DMS79 treated with DMSO at 0.1 percent for 48 hours (cell line): ENCODE data around the gene SEC14L5.
"Not testable (repeated sequence)": the region's sequence is repeated elsewhere in the genome, so short reads cannot be mapped to it uniquely, and the experiment has no call there.

Experiments
- DNase-seq: peaks from one replicate; lab custom pipeline; 2025; lab: John Stamatoyannopoulos, UW

Gene SEC14L5

DNA sequence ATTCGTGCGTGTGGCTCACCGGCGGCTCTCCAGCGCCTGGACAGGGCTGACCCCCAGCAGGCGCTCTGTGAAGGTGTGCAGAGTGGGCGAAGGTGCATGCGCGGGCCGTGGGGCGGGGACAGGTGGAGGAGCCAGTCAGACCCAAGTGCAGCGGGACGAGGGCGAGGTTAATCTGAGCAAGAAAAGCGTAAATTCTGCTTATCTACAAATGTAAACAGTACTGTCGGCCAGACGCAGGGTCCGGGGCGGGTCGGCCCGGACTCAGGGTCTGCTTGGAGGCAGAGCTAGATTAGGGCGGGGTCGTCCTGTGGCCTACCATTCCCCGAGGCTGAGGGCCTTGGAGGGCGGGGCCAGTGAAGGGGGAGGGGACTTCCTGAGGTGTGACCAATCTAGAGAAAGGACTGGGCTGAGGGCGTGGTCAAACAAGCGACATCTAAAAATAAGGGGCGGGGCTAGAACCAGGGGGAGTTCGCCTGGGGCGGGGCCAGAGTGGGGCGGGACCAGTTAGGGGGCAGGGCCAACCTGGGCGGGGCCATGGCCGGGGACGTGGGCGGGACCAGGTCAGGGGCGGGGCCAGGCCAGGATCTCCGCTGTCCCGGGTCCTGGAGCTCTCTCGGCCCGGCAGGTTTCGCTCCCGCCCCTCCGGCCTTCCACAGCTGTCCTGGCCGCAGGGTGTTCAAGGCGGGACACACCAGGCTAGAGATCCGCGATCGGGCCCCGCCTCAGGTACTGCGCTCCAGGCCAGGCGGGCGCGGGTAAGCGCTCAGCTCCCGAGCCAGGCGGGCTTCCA, at the start of gene SEC14L5:
SEC14L5 (plus strand) TSS at position 611 of the 790 bp plus-strand sequence. CDS start 994 bp downstream, outside the sequence.
- peak; percentile 96 for DNase-seq

DNA sequence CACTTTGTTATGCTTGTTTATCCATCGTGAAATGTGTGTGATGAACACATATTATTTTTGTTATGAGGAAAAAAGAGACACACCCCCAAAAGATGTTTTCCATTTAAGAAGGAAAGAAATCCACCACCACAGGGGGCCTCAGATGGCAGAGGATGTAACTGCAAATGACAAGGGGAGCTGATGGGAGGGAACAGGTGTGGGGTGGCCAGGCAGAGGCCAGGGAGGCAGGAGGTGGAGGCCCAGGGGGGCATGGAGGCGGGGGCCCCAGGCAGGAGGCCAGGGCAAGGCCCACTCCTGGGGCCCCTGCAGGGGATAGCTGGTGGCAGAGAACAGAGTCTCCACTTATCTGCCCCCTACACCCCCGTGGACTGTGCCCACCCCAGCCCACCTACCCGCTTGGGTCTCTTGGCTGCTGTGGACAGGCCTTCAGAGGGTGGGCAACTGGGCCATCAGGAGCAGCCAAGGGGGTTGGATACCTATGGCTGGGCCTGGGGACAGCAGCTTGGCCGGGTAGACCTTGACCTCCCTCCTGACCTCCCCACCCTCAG, 49.2 kb upstream of the SEC14L5 start:
- DNase-seq: no peak

DNA sequence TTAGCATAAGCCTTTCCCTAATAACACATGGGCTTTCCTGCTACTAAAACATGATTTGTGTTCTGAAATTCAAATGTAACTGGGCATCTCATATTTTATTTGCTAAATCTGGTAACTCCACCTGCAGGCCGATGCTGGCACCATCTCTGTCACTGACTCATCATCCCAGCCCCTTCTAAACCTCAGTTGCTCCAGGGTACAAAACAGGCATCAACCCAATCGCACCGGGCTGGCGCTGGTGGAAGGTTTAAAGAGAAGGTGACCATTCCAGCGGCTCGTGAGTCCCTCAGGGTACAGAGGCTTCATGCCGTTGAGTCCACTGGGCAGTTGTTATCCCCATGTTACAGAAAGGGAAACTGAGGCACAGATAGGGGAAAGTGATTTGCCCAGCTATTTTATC, 48.3 kb upstream of the SEC14L5 start:
- no peak for DNase-seq

DNA sequence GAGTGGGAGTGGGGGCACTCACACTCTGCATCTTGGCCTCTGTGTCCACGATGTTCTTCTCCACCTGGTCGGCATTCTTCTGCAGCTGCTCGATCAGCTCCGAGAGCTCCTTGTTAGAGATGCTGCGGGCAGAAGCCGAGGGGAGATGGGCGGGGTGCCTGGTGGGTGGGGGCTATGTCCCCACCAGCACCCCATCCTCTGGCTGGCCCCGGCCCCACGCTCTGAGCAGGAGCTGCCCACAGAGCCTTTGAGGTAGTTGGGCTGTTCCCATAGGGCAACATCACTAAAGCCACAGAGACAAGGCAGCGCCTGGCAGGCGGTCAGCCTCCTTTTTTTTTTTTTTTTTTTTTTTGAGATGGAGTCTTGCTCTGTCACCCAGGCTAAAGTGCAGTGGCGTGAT, 47.3 kb upstream of the SEC14L5 start:
- DNase-seq: no peak

DNA sequence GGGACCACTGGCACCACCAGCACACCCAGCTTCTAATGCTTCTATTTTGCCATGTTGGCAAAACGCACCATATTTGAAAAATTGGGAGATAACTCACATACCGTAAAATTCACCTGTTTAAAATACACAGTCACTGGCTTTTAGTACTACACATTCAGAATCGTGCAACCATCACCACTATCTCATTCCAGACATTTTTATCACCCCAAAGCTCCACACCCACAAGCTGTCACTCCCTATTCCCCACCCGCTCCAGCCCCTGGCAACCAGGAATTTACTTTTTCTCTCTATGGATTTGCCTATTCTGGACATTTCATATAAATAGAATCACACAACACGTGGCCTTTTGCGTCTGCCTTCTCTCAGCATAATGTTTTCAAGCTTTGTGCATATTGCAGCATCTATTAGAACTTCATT, 46.2 kb upstream of the SEC14L5 start:
- no peak for DNase-seq

DNA sequence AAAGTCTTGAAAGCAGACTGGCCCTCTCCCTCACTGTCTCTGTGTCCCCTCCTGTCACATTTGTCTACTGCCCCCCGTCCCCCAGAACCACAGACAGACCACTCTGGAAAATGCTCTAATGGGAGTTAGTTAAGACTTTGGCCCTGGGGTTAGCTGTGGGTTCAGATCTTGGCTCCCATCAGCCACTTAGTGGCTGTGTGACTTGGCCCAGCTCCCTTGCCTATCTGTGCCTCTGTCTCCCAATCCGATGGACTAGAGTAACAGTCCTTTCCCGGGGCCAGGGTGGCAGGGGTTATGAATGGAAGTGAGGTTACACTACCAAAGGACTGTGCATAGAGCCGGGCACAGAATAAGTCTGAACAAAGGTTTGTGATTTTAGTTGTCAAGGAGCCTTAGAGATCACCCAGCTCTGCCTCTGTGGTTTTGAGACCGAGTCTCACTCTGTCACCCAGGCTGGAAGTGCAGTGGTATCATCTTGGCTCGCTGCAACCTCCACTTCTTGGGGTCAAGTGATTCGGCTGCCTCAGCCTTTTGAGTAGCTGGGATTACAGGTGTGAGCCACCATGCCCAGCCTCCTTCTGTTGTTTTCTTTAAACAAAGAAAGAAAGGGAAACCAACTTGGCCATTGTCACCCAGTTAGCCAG, 44.9 kb upstream of the SEC14L5 start:
- DNase-seq: no peak

DNA sequence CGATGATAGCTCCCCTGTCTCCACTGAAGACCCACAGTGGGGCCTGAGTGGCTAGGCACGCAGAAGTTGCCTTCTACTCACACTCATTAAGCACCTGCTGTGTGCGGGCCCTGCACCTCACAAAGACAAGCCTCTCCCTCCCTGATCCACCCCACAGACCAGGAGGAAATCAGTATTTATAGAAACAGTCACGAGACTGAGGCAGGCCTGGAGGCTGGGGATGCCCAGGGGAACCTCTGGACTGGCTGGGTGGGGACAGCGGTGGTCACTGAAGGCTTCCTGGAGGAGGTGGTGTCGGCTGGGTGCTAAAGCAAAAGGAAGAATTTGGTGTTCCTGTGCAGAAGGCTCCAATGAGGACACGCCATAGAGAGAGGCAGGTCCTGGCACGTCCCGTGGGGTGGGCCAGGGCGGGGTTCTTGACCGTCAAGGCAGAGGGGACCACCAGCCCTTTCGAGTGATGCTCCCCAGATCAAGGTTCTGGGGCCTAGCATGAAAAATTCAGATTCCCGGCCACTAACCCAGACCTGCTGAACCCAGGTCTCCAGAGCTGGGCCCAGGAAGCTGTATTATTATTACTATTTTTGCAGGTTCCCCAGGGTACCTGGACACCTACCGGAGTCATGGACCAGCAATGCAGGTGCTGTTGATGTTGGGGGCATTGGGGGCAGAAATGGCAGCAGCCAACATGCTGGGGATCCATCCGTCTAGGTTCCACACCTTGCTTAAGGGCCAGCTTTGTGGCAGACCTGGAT, 44.2 kb upstream of the SEC14L5 start:
- no peak for DNase-seq

DNA sequence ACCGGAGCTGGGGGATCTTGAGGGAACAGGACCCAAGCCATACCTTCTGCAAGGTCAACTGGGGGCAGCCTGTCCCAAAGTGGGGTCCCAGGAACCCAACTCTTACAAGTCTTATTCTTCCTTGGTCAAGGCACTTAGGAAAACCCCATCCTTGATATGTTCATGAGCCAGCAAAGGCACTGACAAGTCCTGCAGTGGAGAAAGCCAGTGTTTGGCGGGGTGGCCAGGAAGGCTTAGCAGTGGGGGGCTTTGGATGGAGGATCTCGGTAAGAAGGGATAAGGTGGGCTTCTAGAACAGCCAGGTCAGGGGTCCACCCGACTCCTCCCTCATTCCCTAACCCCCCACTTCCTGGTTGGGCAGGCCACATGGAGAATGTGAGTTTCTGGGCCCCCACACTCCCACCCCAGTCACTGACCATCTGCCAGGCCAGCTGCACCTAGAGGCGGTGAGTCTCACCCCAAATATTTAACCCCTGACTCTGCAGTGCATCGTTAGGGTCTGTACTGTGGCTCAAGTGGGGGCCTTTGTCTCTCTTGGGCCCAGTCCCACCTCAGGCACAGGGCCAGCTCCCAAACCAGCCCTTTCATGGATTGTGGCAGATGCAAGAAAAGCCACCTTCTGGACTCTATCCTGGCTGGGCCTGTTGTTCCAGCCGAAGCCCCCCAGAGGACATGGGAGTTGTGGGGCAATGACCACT, 43.5 kb upstream of the SEC14L5 start:
- DNase-seq: no peak

DNA sequence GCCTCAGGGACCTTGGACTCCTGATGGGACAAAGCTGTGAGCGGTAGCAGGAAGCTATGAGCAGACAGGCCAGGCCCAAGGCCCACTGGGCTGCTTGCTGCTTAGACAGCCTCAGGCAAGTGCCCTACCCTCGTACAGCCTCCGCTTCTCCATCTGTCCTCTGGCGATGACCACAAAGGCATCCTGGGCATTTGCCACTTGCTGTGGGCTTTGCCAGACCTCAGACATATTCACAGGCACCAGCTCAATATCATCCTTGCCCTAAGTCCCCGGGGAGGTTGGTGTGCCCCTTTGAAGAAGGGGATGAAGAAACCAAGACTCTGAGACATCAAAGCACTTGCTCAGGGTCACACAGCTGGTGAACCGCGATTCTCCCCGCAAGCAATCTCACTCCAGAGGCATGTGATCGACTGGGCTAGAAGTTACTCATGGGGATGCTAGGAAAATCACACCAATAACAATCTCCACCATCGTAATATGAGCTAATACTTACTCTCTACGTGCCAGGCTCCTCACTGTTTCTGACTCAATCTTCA, 42.8 kb upstream of the SEC14L5 start:
- DNase-seq: no peak

DNA sequence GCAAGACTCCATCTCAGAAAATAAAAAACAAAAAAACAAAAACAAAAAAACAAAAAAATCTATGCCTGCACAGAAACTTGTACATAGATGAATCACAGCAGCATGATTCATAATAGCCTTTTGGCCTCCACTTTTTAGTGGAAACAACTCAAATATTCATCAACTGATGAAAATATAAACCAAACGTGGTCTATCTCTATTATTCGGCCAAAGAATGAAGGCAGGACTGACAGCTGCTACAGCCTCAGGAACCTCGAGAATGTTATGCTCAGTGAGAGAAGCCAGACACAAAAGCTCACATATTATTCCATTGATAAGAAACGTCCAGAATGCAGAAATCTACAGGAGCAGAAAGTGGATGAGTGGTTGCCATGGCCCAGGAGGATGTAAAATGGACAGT, 41.0 kb upstream of the SEC14L5 start:
- no peak for DNase-seq

DNA sequence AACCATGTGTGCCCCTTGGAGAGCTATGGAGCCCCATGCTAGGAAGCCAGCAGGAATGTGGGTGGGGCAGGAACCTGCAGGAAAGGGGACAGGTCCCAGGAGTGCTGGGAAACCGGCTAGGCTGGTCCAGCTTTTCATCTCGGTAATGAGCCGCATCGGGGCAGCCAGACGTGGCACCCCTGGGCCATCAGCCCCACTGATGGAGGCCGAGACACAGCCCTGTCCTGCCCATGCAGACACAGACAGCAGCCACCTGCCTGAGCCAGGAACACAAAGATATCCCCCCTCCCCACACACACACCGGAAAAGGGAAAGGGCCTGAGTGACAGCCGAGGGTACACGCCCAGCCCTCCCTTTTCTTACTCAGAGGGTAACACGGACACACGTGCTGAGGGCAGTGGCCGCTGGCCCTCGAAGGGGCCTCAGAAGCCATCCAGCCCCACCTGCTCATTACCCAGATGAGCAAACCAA, 39.3 kb upstream of the SEC14L5 start:
- DNase-seq: peak; percentile 81

DNA sequence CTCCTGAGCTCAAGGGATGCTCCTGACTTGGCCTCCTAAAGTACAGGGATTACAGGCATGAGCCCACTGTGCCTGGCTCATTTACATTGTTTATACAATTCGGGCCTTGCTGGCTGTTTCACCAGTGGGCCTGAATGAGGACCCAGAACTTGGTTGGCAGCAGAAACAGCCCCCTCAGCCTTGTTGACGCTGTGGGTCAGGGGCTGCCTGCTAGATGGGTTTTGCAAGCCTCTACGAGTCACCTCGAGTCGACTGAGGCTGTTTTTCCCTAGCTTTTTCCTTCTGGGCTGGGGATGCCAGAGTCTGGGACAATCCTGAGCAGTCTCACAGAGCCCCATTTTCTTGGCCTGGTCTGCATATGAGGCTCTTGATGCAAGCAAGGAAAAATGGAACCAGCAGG, 37.3 kb upstream of the SEC14L5 start:
- no peak for DNase-seq

DNA sequence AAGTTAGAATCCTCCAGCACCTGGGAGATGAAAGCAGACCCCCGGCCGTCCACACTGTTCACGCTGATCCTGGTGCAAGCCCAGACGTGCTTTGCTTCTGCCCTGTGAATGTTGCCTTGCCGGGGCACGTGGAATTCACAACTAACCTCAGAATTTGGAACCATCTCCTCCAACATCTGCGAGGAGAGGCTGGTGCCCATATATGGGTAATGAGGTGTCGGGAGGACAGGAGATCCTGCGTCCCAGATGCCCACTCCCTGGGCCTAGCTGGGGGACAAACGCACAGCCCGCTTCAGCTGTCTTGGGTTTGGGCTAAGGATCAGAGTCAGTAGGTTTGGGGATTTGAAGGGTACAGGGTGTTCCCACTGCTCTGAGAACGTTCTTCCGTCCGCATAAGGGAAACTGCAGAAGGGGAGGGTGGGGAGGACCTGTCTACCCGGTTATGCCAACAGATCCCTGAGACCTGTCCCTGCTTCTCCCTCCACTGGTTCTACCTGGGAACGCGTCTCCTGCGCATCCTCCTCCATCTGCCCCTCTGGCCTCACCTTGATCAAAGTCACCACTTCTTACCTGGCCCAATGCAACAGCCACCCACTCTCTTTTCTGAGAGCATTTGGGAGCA, 35.3 kb upstream of the SEC14L5 start:
- DNase-seq: peak; percentile 31

DNA sequence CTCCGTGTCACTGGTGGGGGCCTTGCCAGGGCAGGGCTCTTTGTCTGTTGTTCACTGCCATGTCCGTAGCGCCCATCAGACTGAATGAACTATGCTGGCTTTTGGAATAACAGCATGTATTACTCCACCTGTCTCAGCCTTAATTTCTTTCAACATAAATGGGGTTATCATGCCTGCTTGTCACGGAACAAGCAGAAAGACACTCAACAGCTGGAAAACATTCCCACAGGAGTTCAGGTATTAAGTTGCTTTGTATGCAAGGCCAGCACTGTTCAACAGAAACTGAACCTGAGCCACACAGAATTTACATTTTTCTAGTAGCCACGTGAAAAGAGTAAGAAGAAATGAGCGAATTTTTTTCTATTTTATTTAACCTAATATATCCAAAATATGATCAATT, 34.3 kb upstream of the SEC14L5 start:
- DNase-seq: no peak

DNA sequence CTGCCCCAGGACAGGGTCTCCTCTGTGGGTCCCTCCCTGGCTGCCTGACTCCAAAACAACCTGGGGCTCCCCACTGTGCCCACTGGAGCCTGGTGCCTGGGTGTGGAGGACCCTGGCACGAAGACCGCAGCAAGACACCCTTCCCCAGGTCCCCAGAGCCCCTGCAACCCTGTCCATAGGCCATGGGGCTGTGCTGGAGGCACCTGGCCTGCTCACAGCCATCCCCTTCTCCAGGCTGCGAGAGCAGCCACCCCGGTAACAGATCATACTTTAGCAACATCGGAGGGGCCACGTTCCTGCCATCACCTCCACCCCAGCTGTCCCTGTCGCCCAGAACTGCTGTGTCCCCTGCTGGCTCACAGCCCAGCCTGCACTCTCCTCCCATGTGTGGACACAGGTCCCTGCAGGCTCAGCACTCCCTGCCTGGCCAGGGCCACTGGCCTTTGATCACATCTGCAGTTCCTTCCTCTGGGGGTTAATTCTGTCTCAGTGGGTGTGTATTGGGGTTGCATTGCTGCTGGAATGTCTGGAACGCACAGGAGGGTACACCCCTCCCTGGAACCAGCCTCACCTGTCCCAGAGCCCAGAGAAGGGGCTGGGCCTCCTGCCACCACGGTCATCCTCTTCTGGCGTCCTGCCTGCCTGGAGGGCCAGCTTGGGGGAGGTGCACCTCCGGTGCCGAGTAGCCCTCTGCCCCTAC, 33.4 kb upstream of the SEC14L5 start:
- DNase-seq: peak; percentile 26

DNA sequence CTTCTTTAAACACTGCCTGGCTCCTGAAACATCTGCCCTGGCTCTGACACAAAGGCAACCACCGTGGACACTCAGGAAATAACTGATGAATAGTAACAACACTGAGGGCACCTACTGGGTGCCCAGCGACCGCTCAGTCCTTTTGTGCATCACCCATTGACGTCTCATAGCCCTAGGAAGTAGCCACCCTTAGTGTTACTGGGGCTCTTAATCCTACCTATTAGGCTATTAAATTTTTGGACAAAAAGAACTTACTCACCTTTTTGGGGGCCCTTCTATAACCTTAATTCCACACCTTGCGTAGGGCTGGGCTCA, 32.9 kb upstream of the SEC14L5 start:
- peak; percentile 37 for DNase-seq

DNA sequence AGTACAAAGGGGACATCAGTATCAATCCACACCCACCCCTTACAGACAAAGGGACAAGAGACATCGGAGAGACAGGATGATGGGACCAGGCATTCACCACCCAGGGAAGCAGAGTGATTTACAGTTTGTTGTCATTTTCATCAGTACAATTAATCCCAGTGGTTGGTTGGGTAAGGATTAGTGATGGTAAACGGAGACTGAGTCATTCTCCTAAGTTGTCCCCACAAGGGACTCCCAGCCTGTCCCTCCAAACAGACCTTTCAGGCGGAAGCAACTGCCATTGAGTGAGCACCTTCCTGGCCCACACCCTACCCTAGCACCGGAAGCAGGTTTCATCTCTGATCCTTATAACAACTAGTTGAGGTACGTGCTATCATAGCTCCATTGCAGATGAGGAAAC, 32.3 kb upstream of the SEC14L5 start:
- DNase-seq: no peak

DNA sequence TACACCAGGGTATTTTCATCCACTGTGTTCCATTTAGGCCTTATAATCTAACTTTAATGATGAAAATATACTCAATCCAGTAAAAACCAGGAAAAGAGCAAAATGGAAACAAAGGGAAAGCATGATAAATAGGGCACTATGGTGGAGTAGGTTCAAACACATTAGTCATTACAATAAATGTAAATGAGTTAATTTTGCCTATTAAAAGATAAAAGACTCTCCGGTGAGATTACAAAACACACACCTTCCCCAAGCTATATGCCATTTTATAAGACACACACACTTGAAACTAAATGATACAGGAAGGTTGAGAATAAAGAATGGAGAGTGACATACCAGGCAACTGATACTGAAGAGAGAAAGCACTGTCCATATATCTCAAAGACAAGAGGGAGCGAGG, 31.2 kb upstream of the SEC14L5 start:
- no peak for DNase-seq

DNA sequence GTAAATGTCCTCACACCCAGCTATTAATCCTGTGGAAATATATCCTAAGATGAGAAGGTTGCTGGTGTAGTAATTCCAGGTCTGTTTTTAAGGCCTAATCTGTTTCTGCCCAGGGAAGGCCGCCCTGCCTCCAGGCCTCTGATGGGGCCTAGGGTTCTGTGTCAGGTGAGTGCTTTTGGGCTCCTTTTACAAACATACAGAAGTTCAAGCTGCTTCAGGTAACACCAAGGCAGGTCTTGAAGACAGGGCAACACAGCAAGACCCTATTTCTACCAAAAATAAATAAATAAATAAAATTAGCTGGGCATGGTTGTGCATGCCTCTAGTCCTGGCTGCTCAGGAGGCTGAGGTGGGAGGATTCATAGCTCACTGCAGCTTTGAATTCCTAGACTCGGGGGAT, 30.5 kb upstream of the SEC14L5 start:
- DNase-seq: no peak

DNA sequence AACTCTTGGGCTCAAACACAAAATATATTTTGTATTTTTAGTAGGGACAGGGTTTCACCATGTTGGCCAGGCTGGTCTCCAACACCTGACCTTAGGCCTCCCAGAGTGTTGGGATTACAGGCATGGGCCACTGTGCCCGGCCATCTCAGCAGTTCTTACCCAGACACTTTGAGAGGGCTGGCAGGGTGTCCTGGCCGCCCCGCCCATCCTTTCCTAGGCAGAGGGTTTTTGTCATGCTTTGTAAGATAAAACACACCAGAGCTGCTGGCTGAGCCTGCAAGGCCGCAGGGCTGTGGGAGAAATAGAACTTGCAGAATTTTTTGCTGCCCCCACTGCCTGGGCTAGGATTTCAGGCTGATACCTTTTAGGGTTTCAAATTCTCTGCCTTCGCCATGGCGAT, 29.9 kb upstream of the SEC14L5 start:
- no peak for DNase-seq

DNA sequence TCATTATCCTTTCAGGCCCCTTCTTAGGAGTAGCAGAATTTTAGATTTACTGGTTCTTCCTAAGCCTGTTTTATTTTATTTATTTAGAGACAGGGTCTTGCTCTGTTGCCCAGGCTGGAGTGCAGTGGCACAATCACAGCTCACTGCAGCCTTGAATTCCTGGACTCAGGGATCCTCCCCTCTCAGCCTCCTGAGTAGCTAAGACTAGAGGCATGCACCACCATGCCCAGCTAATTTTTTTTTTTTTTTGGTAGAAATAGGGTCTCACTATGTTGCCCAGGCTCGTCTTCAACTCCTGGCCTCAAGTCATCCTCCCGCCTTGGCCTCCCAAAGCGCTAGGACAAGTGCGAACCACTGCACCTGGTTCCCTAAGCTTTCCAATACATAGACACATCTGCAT, 28.5 kb upstream of the SEC14L5 start:
- DNase-seq: not testable (repeated sequence)
